T-helper 1 cell treated with Interleukin-12 subunit alpha and Interleukin-12 subunit beta and Interleukin-4 antibody, amounts not matched to agents 30 μg/mL and 1 μg/mL, for 36 hours (primary cell): ENCODE data around the gene BRSK2.
A peak's percentile ranks its signal among the peaks of the same experiment; 100 is the strongest.

Experiments
- H3K27ac Mint-ChIP-seq: one replicate; pipeline ENCODE4 v1.8.0; 2021; ENCODE audit warnings: mild to moderate bottlenecking, mixed read lengths
- H3K27me3 Mint-ChIP-seq: one replicate; pipeline ENCODE4 v1.8.0; 2021; ENCODE audit warnings: low read depth, mixed read lengths
- H3K36me3 Mint-ChIP-seq: one replicate; pipeline ENCODE4 v1.8.0; 2021; ENCODE audit warnings: low read depth, mixed read lengths
- H3K4me1 Mint-ChIP-seq: one replicate; pipeline ENCODE4 v1.8.0; 2021; ENCODE audit warnings: low read depth, mixed read lengths
- H3K4me3 Mint-ChIP-seq: one replicate; pipeline ENCODE4 v1.8.0; 2021; ENCODE audit warnings: mild to moderate bottlenecking, moderate library complexity, mixed read lengths
- H3K9me3 Mint-ChIP-seq: one replicate; pipeline ENCODE4 v1.8.0; 2021; ENCODE audit warnings: mixed read lengths

The BRSK2 gene

GRCh38 chr11:1381793-1382425, 7.8 kb upstream of the BRSK2 start:
- peaks cover 2% of the 10 kb centered on the region for H3K4me1 Mint-ChIP-seq
- peaks cover 31% of the 10 kb centered on the region for H3K27me3 Mint-ChIP-seq
- no peaks in the 10 kb centered on the region for H3K36me3 Mint-ChIP-seq
- no peaks in the 10 kb centered on the region for H3K9me3 Mint-ChIP-seq
- no peak overlapping the region for H3K27ac Mint-ChIP-seq
- peak overlapping the region; percentile 63 for H3K4me3 Mint-ChIP-seq

- Mint-ChIP-seq H3K4me3 (peak overlapping the region; percentile 63), H3K27ac (no peak overlapping the region), H3K4me1 (peaks cover 2% of the 10 kb centered on the region), H3K27me3 (peaks cover 31% of the 10 kb centered on the region), H3K9me3 (no peaks in the 10 kb centered on the region), H3K36me3 (no peaks in the 10 kb centered on the region)
Observed at GRCh38 chr11:1382429-1382828, 7.3 kb upstream of the BRSK2 start.

GRCh38 chr11:1382831-1383607, 6.7 kb upstream of the BRSK2 start:
- peak overlapping the region; percentile 62 for H3K27ac Mint-ChIP-seq
- peak overlapping the region; percentile 77 for H3K4me3 Mint-ChIP-seq
- H3K36me3 Mint-ChIP-seq, result no peaks in the 10 kb centered on the region
- H3K27me3 Mint-ChIP-seq, result peaks cover 36% of the 10 kb centered on the region
- peaks cover 4% of the 10 kb centered on the region for H3K4me1 Mint-ChIP-seq
- H3K9me3 Mint-ChIP-seq, result no peaks in the 10 kb centered on the region

GRCh38 chr11:1384199-1384970, 5.3 kb upstream of the BRSK2 start:
- Mint-ChIP-seq H3K27me3 (peaks cover 39% of the 10 kb centered on the region), H3K9me3 (no peaks in the 10 kb centered on the region), H3K4me3 (no peak overlapping the region), H3K4me1 (peaks cover 4% of the 10 kb centered on the region), H3K27ac (no peak overlapping the region), H3K36me3 (no peaks in the 10 kb centered on the region)

DNA sequence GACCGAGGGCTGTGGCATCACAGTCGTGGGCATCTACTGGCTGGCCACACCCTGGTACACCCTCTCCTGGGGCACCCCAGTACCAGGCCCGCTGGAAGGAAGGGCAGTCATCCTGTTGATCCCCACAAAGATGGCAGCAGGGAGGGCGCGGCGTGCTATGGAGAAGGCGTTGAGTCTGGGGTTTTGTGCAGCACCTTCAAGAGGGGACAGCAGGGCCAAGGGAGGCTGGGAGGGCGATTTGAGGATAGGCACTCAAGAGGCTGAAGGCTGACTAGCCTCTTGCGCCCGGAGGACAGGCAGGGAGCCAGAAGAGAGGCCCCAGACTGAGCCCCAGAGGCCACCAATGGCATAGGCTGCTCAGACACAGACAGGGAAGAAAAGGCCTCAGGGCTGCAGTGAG, 2.2 kb upstream of the BRSK2 start:
- peak overlapping the region; percentile 24 for H3K4me3 Mint-ChIP-seq
- H3K4me1 Mint-ChIP-seq, result peaks cover 4% of the 10 kb centered on the region
- no peak overlapping the region for H3K27ac Mint-ChIP-seq
- no peaks in the 10 kb centered on the region for H3K9me3 Mint-ChIP-seq
- H3K27me3 Mint-ChIP-seq, result peaks cover 46% of the 10 kb centered on the region
- H3K36me3 Mint-ChIP-seq, result no peaks in the 10 kb centered on the region

GRCh38 chr11:1387961-1388762, 1.6 kb upstream of the BRSK2 start:
- no peaks in the 10 kb centered on the region for H3K36me3 Mint-ChIP-seq
- H3K27me3 Mint-ChIP-seq, result peaks cover 46% of the 10 kb centered on the region
- peaks cover 4% of the 10 kb centered on the region for H3K4me1 Mint-ChIP-seq
- no peak overlapping the region for H3K27ac Mint-ChIP-seq
- no peak overlapping the region for H3K4me3 Mint-ChIP-seq
- no peaks in the 10 kb centered on the region for H3K9me3 Mint-ChIP-seq

- Mint-ChIP-seq H3K9me3 (no peaks in the 10 kb centered on the region), H3K27ac (no peak overlapping the region), H3K4me3 (peak overlapping the region; percentile 17), H3K27me3 (peaks cover 46% of the 10 kb centered on the region), H3K4me1 (peaks cover 2% of the 10 kb centered on the region), H3K36me3 (no peaks in the 10 kb centered on the region)
Observed at GRCh38 chr11:1388763-1389102, 1.0 kb upstream of the BRSK2 start.

GRCh38 chr11:1389103-1389931, 417 bp upstream of the BRSK2 start:
- H3K4me1 Mint-ChIP-seq, result peaks cover 2% of the 10 kb centered on the region
- peaks cover 46% of the 10 kb centered on the region for H3K27me3 Mint-ChIP-seq
- no peaks in the 10 kb centered on the region for H3K36me3 Mint-ChIP-seq
- no peak overlapping the region for H3K27ac Mint-ChIP-seq
- no peaks in the 10 kb centered on the region for H3K9me3 Mint-ChIP-seq
- H3K4me3 Mint-ChIP-seq, result peak overlapping the region; percentile 21

GRCh38 chr11:1390569-1391164, 933 bp downstream of the BRSK2 start:
- H3K27ac Mint-ChIP-seq, result no peak overlapping the region
- peaks cover 2% of the 10 kb centered on the region for H3K4me1 Mint-ChIP-seq
- H3K4me3 Mint-ChIP-seq, result no peak overlapping the region
- no peaks in the 10 kb centered on the region for H3K9me3 Mint-ChIP-seq
- H3K36me3 Mint-ChIP-seq, result no peaks in the 10 kb centered on the region
- peaks cover 37% of the 10 kb centered on the region for H3K27me3 Mint-ChIP-seq

DNA sequence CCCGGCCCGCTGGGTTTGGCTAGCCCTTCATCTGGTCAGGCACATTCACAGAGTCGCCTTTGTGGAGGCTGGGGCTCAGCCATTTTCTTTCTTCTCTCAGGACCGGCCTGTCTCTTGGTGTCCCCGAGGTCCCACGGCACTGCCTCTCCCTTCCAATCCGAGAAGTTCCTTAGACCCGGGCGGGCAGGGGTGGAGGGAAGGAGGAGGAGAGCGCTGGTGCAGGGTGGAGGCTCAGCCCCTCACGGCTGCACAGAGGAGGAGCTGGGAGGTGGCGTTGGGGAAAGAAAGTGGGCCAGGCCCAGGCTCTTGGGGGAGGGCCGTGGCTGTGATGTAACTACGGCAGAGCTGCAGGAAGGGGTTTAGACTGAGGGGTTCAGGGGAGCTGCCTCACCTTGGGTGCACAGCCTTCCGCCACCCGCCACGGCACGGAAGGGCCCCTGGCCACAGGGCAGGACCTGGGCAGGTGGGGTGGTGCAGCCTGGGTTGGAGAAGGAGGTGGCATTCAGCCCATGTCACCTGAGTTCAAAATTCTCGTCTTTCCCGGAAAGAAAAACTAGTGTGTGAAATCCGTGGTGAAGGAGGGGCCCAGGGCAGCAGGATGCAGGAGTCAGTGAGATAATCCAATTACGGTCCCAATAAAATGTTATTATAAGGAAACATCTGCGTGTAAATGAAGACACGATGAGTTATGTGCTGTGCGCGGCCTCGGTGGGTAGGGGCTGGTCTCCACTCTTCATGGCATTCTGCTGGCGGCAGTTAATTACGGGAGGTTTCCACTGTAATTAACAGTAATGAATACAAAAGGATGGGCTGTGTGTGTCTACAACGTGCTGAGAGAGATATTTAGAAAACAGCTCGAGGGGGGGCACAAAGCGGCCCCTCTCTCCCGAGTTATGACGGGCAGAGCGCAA, 1.7 kb downstream of the BRSK2 start:
- H3K36me3 Mint-ChIP-seq, result no peaks in the 10 kb centered on the region
- H3K4me3 Mint-ChIP-seq, result no peak overlapping the region
- peaks cover 2% of the 10 kb centered on the region for H3K4me1 Mint-ChIP-seq

DNA sequence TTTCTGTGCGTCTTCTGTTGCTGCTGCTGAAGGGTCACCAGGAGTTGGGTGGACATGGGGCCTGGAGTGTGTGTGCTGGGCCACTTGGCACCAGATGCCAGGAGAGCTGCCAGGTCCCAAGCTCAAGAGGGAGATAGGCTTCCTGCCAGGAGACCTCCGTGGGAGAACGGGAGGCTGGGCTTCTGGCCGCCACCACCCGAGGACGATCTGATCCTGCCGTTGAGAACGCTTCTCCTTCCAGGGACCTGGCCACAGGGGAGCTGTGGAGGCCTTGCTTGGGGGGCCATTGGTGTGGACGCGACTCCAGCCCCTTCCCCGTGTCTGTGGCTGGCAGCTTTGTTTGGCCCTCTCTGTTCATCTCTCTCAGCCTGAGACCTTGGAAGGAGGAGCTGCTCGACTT, 2.4 kb downstream of the BRSK2 start:
- H3K27me3 Mint-ChIP-seq, result peaks cover 28% of the 10 kb centered on the region
- no peak overlapping the region for H3K27ac Mint-ChIP-seq
- H3K4me3 Mint-ChIP-seq, result no peak overlapping the region
- H3K4me1 Mint-ChIP-seq, result peaks cover 2% of the 10 kb centered on the region
- H3K36me3 Mint-ChIP-seq, result no peaks in the 10 kb centered on the region
- H3K9me3 Mint-ChIP-seq, result no peaks in the 10 kb centered on the region

More for the DNA sequence above, 1.7 kb downstream of the BRSK2 start:
- H3K27me3 Mint-ChIP-seq, result peaks cover 33% of the 10 kb centered on the region
- no peaks in the 10 kb centered on the region for H3K9me3 Mint-ChIP-seq
- no peak overlapping the region for H3K27ac Mint-ChIP-seq

GRCh38 chr11:1392561-1392960, 2.8 kb downstream of the BRSK2 start:
- no peaks in the 10 kb centered on the region for H3K9me3 Mint-ChIP-seq
- no peak overlapping the region for H3K4me3 Mint-ChIP-seq

More at GRCh38 chr11:1392561-1392960, 2.8 kb downstream of the BRSK2 start:
- H3K4me1 Mint-ChIP-seq, result peaks cover 2% of the 10 kb centered on the region
- no peaks in the 10 kb centered on the region for H3K36me3 Mint-ChIP-seq
- no peak overlapping the region for H3K27ac Mint-ChIP-seq
- H3K27me3 Mint-ChIP-seq, result peaks cover 24% of the 10 kb centered on the region
